Smooth muscle cell (in vitro differentiated cells): ENCODE measurements around the gene SH3BGR. TPM values are rescaled to one million over a fixed set of nuclear protein-coding genes. Genes with fewer than 3 reads are reported as not detected.

Experiments used
- DNase-seq: peaks from one replicate; lab custom pipeline; 2025; ENCODE audit not compliant: unreplicated experiment; lab: John Stamatoyannopoulos, UW
- H2AFZ ChIP-seq: fragments of 200-600 bp; sonication (generic); 2 replicates; pipeline ENCODE4 v1.6.0; 2016; ENCODE audit warnings: antibody characterized with exemption, low read depth, mild to moderate bottlenecking
- H3F3A ChIP-seq: fragments of 200-600 bp; sonication (generic); 2 replicates; pipeline ENCODE4 v1.6.0; 2017; ENCODE audit warnings: antibody characterized with exemption, low read depth
- H3K27ac ChIP-seq: fragments of 200-600 bp; sonication (generic); 2 replicates; pipeline ENCODE4 v1.5.1; 2016; ENCODE audit warnings: low read depth, mild to moderate bottlenecking
- H3K27me3 ChIP-seq: fragments of 200-600 bp; sonication (generic); 2 replicates; pipeline ENCODE4 v1.6.1; 2016; ENCODE audit warnings: low read depth, mild to moderate bottlenecking
- H3K36me3 ChIP-seq: fragments of 200-600 bp; sonication (generic); 2 replicates; pipeline ENCODE4 v1.5.1; 2016; ENCODE audit warnings: low read depth
- H3K4me1 ChIP-seq: fragments of 200-600 bp; sonication (generic); 2 replicates; pipeline ENCODE4 v1.5.1; 2016; ENCODE audit warnings: low read depth
- H3K4me2 ChIP-seq: fragments of 200-600 bp; sonication (generic); 2 replicates; pipeline ENCODE4 v1.6.0; 2016; ENCODE audit warnings: mild to moderate bottlenecking
- H3K4me3 ChIP-seq: fragments of 200-600 bp; sonication (generic); 2 replicates; pipeline ENCODE4 v1.5.1; 2016; ENCODE audit warnings: mild to moderate bottlenecking
- H3K79me2 ChIP-seq: fragments of 200-600 bp; sonication (generic); 2 replicates; pipeline ENCODE4 v1.6.0; 2016; ENCODE audit warnings: low read depth, mild to moderate bottlenecking
- H3K9ac ChIP-seq: fragments of 200-600 bp; sonication (generic); 2 replicates; pipeline ENCODE4 v1.6.0; 2016; ENCODE audit warnings: low read depth
- H3K9me3 ChIP-seq: fragments of 200-600 bp; sonication (generic); replicated peaks from 2 replicates; pipeline ENCODE4 v1.5.1; 2016; ENCODE audit warnings: low read depth
- H4K20me1 ChIP-seq: fragments of 200-600 bp; sonication (generic); 2 replicates; pipeline ENCODE4 v1.6.0; 2016; ENCODE audit warnings: low read depth
- CTCF ChIP-seq: fragments of 200-600 bp; sonication (generic); IDR thresholded peaks from 2 replicates; pipeline ENCODE4 v1.5.1; 2017; ENCODE audit warnings: borderline replicate concordance, mild to moderate bottlenecking, antibody characterized with exemption; ENCODE audit not compliant: insufficient read depth, poor library complexity, severe bottlenecking
- WGBS: methylation state at CpG from one replicate; pipeline ENCODE4 v1.1.7; 2016; ENCODE audit warnings: low lambda C conversion rate; 5-methylcytosine and 5-hydroxymethylcytosine counted together
- polyA plus RNA-seq: library from polyadenylated mRNA; unstranded; fragments of >200 nt; fragmentation: Nextera tagmentation; extraction: Ambion mirVana; gene quantifications from 2 replicates; pipeline ENCODE4 v1.2.1, GENCODE V29; 2016
- total RNA-seq: library from RNA; depleted of rRNA; stranded (reverse); fragments of >200 nt; gene quantifications from 2 replicates; pipeline ENCODE4 v1.2.3, GENCODE V29; 2014

SH3BGR gene
- total and polyA plus RNA-seq, 2 experiments from 2014 or later, result 4.9 to 12.5 TPM

GRCh38 chr21:39452207-39452969, 618 bp downstream of the SH3BGR start:
- 58% methylated on average over 10 of the region's 10 CpGs for whole genome bisulfite sequencing
- Histone ChIP-seq H3K36me3 (no peaks in the 10 kb centered on the region), H3K79me2 (no peaks in the 10 kb centered on the region), H3F3A (no peaks in the 10 kb centered on the region), H3K4me1 (peaks cover 20% of the 10 kb centered on the region), H3K9me3 (no peaks in the 10 kb centered on the region), H4K20me1 (no peaks in the 10 kb centered on the region), H2AFZ (peak overlapping the region; percentile 46), H3K4me2 (peak overlapping the region; percentile 56), H3K27me3 (no peaks in the 10 kb centered on the region), H3K27ac (peak overlapping the region; percentile 89), H3K9ac (peak overlapping the region; percentile 73), H3K4me3 (no peak overlapping the region)
- TF ChIP-seq CTCF, result no peak
- DNase-seq, result no peak

GRCh38 chr21:39452970-39453342, 1.2 kb downstream of the SH3BGR start:
- H3K9ac ChIP-seq, result peak overlapping the region; percentile 73
- no peaks in the 10 kb centered on the region for H3K36me3 ChIP-seq
- H3K4me1 ChIP-seq, result peaks cover 20% of the 10 kb centered on the region
- H4K20me1 ChIP-seq, result no peaks in the 10 kb centered on the region
- 76% methylated on average over 6 of the region's 6 CpGs for WGBS
- no peaks in the 10 kb centered on the region for H3K79me2 ChIP-seq
- DNase-seq, result no peak
- H2AFZ ChIP-seq, result peak overlapping the region; percentile 46
- peak overlapping the region; percentile 56 for H3K4me2 ChIP-seq
- H3K27me3 ChIP-seq, result no peaks in the 10 kb centered on the region
- H3F3A ChIP-seq, result no peaks in the 10 kb centered on the region
- no peaks in the 10 kb centered on the region for H3K9me3 ChIP-seq
- no peak overlapping the region for H3K4me3 ChIP-seq
- no peak for TF ChIP-seq CTCF
- peak overlapping the region; percentile 89 for H3K27ac ChIP-seq

GRCh38 chr21:39453571-39454179, 1.9 kb downstream of the SH3BGR start:
- no peak for TF ChIP-seq CTCF
- peaks cover 20% of the 10 kb centered on the region for H3K4me1 ChIP-seq
- H3F3A ChIP-seq, result no peaks in the 10 kb centered on the region
- H2AFZ ChIP-seq, result no peak overlapping the region
- no peaks in the 10 kb centered on the region for H3K79me2 ChIP-seq
- H3K27me3 ChIP-seq, result no peaks in the 10 kb centered on the region
- WGBS, result 97% methylated on average over 4 of the region's 4 CpGs
- H3K27ac ChIP-seq, result peak overlapping the region; percentile 89
- no peak overlapping the region for H3K4me2 ChIP-seq
- peak overlapping the region; percentile 73 for H3K9ac ChIP-seq
- H3K4me3 ChIP-seq, result no peak overlapping the region
- H4K20me1 ChIP-seq, result no peaks in the 10 kb centered on the region
- H3K9me3 ChIP-seq, result no peaks in the 10 kb centered on the region
- DNase-seq, result no peak
- H3K36me3 ChIP-seq, result no peaks in the 10 kb centered on the region
